Body of pancreas (tissue), 4 donors: Measurements from ENCODE around the gene ELANE. TPM values are rescaled to one million over a fixed set of nuclear protein-coding genes. Genes with fewer than 3 reads are reported as not detected.
A peak's percentile ranks its signal among the peaks of the same experiment; 100 is the strongest.
"Not testable (repeated sequence)": the region's sequence is repeated elsewhere in the genome, so short reads cannot be mapped to it uniquely, and the experiment has no call there.

Experiments used
- ATAC-seq: fragments of 150-250 bp; one replicate; pipeline ENCODE4 v1.9.1; 2016
- DNase-seq, 4 donors: peaks; one replicate each; pipeline ENCODE4 v3.0.0-alpha.2; 2019
- H3K27ac ChIP-seq, 4 donors: fragments of 200-600 bp; sonication (generic); 1 replicate in 3 of 4; 2 replicates in 1 of 4; pipeline versions ENCODE4 v1.5.1 to v1.6.1; 2016 to 2019; ENCODE audit warnings: mild to moderate bottlenecking in 1 of 4, mixed read lengths in 1 of 4, moderate library complexity in 1 of 4
- H3K27me3 ChIP-seq, 2 donors: fragments of 200-600 bp; sonication (generic); one replicate each; pipeline ENCODE4 v1.6.0; 2016; ENCODE audit warnings: mild to moderate bottlenecking in 1 of 2
- H3K36me3 ChIP-seq, 2 donors: fragments of 200-600 bp; sonication (generic); replicated peaks in 1 of 2; 2 replicates each; pipeline ENCODE4 v1.5.1; 2016; ENCODE audit warnings: low read depth in 2 of 2; ENCODE audit not compliant: insufficient read depth in 1 of 2
- H3K4me1 ChIP-seq: fragments of 200-600 bp; sonication (generic); one replicate; pipeline ENCODE4 v1.6.0; 2016
- H3K4me3 ChIP-seq, 2 donors: fragments of 200-600 bp; sonication (generic); 1 replicate in 1 of 2; 2 replicates in 1 of 2; pipeline ENCODE4 v1.5.1; 2016 to 2019
- H3K9me3 ChIP-seq, 3 donors: fragments of 200-600 bp; sonication (generic); 1 replicate in 2 of 3; 2 replicates in 1 of 3; pipeline ENCODE4 v1.5.1; 2016
- CTCF ChIP-seq, 7 experiments: fragments of 450-650 bp in 4 of 7; fragments of 200-600 bp in 3 of 7; sonication (generic) in 3 of 7; IDR thresholded peaks; one replicate each; pipeline ENCODE4 v1.5.1; 2016 to 2019; ENCODE audit warnings: antibody characterized with exemption in 7 of 7
- POLR2A ChIP-seq, 3 donors: fragments of 450-650 bp; IDR thresholded peaks; one replicate each; pipeline ENCODE4 v1.6.1; 2016; ENCODE audit warnings: antibody characterized with exemption in 3 of 3, mild to moderate bottlenecking in 2 of 3
- WGBS, 2 donors: methylation state at CpG; one replicate each; pipeline ENCODE4 v1.1.5; 2017; 5-methylcytosine and 5-hydroxymethylcytosine counted together
- intact Hi-C: fragments of 100-400 bp; cut with DNase I; formaldehyde crosslinking; loops from one replicate; pipeline ENCODE4 v1.15.1; 2023
- total RNA-seq, 2 donors: library from RNA; depleted of rRNA; stranded (reverse); fragments of >200 nt; gene quantifications; one replicate each; pipeline ENCODE4 v1.1.0, GENCODE V29; 2016

ELANE gene
- total RNA-seq, 2 donors from 2014 or later: not detected

DNA sequence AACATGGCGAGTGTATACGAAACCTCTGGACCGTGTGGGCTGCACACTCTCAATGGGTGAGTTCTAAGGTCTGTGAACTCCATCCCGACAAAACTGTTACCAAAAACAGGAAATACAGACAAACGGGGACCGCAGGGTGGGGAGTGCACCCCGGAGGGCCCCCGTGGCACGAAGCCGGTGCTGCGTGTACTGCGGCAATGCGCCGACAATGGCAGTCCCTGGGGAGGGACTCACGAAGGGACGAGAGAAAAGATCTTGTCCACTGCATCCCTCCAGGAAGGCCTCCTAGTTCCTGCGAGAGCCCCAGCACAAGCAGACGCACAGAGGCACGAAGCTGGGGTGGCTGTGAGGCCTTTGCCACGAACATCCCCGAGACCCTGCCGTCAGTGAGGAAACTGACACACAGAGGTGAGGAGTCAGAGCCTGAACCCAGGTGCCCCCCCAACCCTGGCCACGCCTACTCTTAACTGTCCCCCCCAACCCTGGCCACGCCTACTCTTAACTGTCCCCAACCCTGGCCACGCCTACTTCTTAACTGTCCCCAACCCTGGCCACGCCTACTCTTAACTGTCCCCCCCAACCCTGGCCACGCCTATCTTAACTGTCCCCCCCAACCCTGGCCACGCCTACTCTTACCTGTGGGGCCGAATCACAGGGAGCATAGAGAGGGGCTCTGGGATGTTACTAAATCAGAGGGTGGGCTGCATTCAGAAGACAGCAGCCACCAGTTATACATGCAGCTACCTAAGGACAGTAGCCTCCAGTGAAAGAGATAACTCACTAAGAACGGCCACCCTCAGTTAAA, 36.7 kb downstream of the ELANE start:
- no peak overlapping the region for H3K27ac ChIP-seq
- peaks cover 13% of the 10 kb centered on the region for H3K4me1 ChIP-seq
- H3K9me3 ChIP-seq: no peaks in the 10 kb centered on the region
- no peaks in the 10 kb centered on the region for H3K27me3 ChIP-seq
- no peak for TF ChIP-seq POLR2A (IDR thresholded peaks at IDR 0.05)
- no peak for TF ChIP-seq CTCF (IDR thresholded peaks at IDR 0.05)
- H3K36me3 ChIP-seq: peaks cover 3 to 5% of the 10 kb centered on the region in 2 donors
- intact Hi-C loops: no loop called here
- WGBS, 2 donors: 88 to 96% methylated on average over 27 to 30 of the region's 30 CpGs
- ATAC-seq (no peak), DNase-seq (no peak)
- no peak overlapping the region for H3K4me3 ChIP-seq

GRCh38 chr19:889662-890295, 37.7 kb downstream of the ELANE start:
- H3K27ac ChIP-seq: no peak overlapping the region
- H3K4me1 ChIP-seq: peaks cover 13% of the 10 kb centered on the region
- H3K36me3 ChIP-seq: peaks cover 3 to 5% of the 10 kb centered on the region in 2 donors
- no peak for ATAC-seq
- H3K9me3 ChIP-seq: no peaks in the 10 kb centered on the region
- no peak for TF ChIP-seq POLR2A (IDR thresholded peaks at IDR 0.05)
- 92 to 100% methylated on average over 1 to 14 of the region's 26 CpGs for WGBS, 2 donors
- no peak for DNase-seq
- intact Hi-C loops: no loop called here
- H3K4me3 ChIP-seq: no peak overlapping the region
- no peaks in the 10 kb centered on the region for H3K27me3 ChIP-seq

- Histone ChIP-seq H3K36me3 (peaks cover 0 to 4% of the 10 kb centered on the region in 2 donors), H3K4me1 (peaks cover 13% of the 10 kb centered on the region), H3K27ac (peak overlapping the region in 3 of 4 donors; percentile 46 to 98 (median 95)), H3K27me3 (no peaks in the 10 kb centered on the region), H3K4me3 (no peak overlapping the region), H3K9me3 (no peaks in the 10 kb centered on the region)
- WGBS, 2 donors: 77 to 81% methylated on average over 10 to 16 of the region's 18 CpGs
- no peak for TF ChIP-seq CTCF (IDR thresholded peaks at IDR 0.05)
- no peak for TF ChIP-seq POLR2A (IDR thresholded peaks at IDR 0.05)
- intact Hi-C loops: no loop called here
- no peak for DNase-seq
- ATAC-seq: no peak
These were observed 38.7 kb downstream of the ELANE start for GRCh38 chr19:890831-891230.

DNA sequence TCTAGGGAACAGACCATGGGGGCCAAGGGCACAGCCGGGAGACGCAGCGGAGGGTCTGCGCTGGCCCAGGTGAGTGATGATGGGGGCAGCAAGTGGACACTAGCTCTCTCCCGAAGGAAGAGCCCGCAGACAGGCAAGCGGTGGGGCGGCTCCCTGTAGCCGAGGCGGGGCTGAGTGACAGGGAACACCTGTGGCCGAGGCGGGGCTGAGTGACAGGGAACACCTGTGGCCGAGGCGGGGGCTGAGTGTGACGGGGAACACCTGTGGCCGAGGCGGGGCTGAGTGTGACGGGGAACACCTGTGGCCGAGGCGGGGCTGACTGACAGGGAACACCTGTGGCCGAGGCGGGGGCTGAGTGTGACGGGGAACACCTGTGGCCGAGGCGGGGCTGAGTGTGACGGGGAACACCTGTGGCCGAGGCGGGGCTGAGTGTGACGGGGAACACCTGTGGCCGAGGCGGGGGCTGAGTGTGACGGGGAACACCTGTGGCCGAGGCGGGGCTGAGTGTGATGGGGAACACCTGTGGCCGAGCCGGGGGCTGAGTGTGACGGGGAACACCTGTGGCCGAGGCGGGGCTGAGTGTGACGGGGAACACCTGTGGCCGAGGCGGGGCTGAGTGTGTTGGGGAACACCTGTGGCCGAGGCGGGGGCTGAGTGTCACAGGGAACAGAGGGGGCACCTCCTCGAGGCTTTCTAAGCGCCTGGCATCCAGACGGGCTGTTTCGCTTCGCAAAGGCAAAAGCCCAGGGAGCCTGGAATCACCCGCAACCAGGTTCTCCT, 39.5 kb downstream of the ELANE start:
- ATAC-seq, intact Hi-C loops, H3K9me3 ChIP-seq, H3K27me3 ChIP-seq, H3K36me3 ChIP-seq: not testable (repeated sequence)
- H3K4me1 ChIP-seq: peaks cover 13% of the 10 kb centered on the region
- WGBS, 2 donors: 24 to 30% methylated on average over 20 to 45 of the region's 50 CpGs
- DNase-seq: peak; percentile 83 to 93 (median 91)
- H3K27ac ChIP-seq: peak overlapping the region; percentile 88 to 98 (median 96)
- H3K4me3 ChIP-seq: peak overlapping the region in 1 of 2 donors; percentile 67

DNA sequence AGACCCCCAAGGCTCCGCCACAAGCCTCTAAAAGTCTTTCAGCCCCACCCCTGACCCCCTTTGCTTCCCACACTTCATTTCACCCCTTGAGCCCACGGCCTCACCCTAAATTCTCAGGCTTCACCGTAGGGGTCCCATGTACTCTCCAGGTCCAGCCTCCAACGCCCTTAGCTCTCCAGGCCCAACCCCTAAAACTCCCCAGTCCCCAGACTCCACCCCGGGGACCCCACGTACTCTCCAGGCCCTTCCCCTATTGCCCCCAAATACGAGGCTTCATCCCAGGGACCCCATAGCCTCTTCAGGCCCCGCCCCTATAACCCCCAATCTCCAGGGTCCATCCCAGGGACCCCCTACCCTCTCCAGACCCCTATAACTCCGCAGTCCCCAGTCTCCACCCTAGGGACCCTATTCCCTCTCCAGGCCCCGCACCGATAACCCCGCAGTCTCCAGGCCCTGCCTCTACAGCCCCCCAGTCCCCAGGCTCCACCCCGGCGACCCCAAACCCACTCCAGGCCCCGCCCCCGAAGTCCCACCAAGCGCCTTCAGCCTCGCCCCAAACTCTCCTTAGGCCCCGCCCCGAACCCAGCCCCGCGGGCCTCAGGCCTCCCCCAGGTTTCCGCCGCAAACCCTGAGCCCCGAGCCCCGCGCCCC, 40.3 kb downstream of the ELANE start:
- 2 to 3% methylated on average over 18 to 23 of the region's 27 CpGs for WGBS, 2 donors
- no peaks in the 10 kb centered on the region for H3K9me3 ChIP-seq
- intact Hi-C loops: no loop called here
- H3K36me3 ChIP-seq: peaks cover 0 to 4% of the 10 kb centered on the region in 2 donors
- H3K4me1 ChIP-seq: peaks cover 13% of the 10 kb centered on the region
- ATAC-seq (no peak), DNase-seq (peak in 1 of 4 donors; percentile 43)
- H3K27me3 ChIP-seq: no peaks in the 10 kb centered on the region
- peak overlapping the region; percentile 88 to 98 (median 96) for H3K27ac ChIP-seq
- TF ChIP-seq POLR2A (IDR thresholded peaks at IDR 0.05) (no peak), CTCF (IDR thresholded peaks at IDR 0.05) (no peak)
- H3K4me3 ChIP-seq: peak overlapping the region; percentile 67 to 81
